Bronchus fibroblast of lung (primary cell): ENCODE results near the gene KRT40. TPM values are rescaled to one million over a fixed set of nuclear protein-coding genes. Genes with fewer than 3 reads are reported as not detected.

Source experiments
- total RNA-seq: library from RNA; depleted of rRNA; stranded (reverse); fragments of >200 nt; gene quantifications from 2 replicates; pipeline ENCODE4 v1.2.3, GENCODE V29; 2015

KRT40 gene
- total RNA-seq, result not detected in 2 replicates

GRCh38 chr17:40984226-40984625, at the start of gene KRT40:
Gene KRT40, minus strand, starts transcription at chr17:40984326. Its CDS starts 53 bp downstream, at chr17:40984273.

GRCh38 chr17:41029633-41030245, 45.6 kb upstream of the KRT40 start, which contains the start of gene KRTAP1-4:
Gene KRTAP1-4, minus strand, starts transcription at chr17:41030195. Its CDS starts 117 bp downstream, at chr17:41030078.

GRCh38 chr17:41026715-41027471, 42.8 kb upstream of the KRT40 start, which contains the start of gene KRTAP1-5:
Gene KRTAP1-5, minus strand, starts transcription at chr17:41027208. Its CDS starts 53 bp downstream, at chr17:41027155.

GRCh38 chr17:41008811-41009210, 24.7 kb upstream of the KRT40 start, which contains the start of gene KRTAP3-1:
Gene KRTAP3-1, minus strand, starts transcription at chr17:41009128. Its CDS starts 54 bp downstream, at chr17:41009074.

GRCh38 chr17:40999563-40999962, 15.4 kb upstream of the KRT40 start, which contains the start of gene KRTAP3-2:
Gene KRTAP3-2, minus strand, starts transcription at chr17:40999906. Its CDS starts 53 bp downstream, at chr17:40999853.

GRCh38 chr17:40993839-40994238, 9.7 kb upstream of the KRT40 start, which contains the start of gene KRTAP3-3:
Gene KRTAP3-3, minus strand, starts transcription at chr17:40994164. Its CDS starts 67 bp downstream, at chr17:40994097.

GRCh38 chr17:40966848-40967247, 17.3 kb downstream of the KRT40 start, which contains the start of gene KRT39:
Gene KRT39, minus strand, starts transcription at chr17:40966948. Its CDS starts 92 bp downstream, at chr17:40966856.

GRCh38 chr17:40937384-40937819, 46.7 kb downstream of the KRT40 start, which contains the start of gene KRT23:
Gene KRT23, minus strand, starts transcription at chr17:40937646. Its CDS starts 1,043 bp downstream, at chr17:40936603.

Other genes with a start within 250 kb of the KRT40 start
- not detected in 2 replicates for gene KRT25, start 229.0 kb downstream of the KRT40 start, total RNA-seq
- not detected in 2 replicates for gene KRT26, start 212.1 kb downstream of the KRT40 start, total RNA-seq
- not detected in 2 replicates for gene KRT27, start 201.8 kb downstream of the KRT40 start, total RNA-seq
- not detected in 2 replicates for gene KRT28, start 184.4 kb downstream of the KRT40 start, total RNA-seq
- 18.7 and 22.6 TPM in 2 replicates for gene KRT10, start 161.7 kb downstream of the KRT40 start, total RNA-seq
- gene KRT12, start 117.1 kb downstream of the KRT40 start, total RNA-seq, result not detected in 2 replicates
- gene KRT20, start 99.1 kb downstream of the KRT40 start, total RNA-seq, result not detected in 2 replicates
- under 0.01 TPM in 1 of 2 replicates, not detected in the other for gene KRT23, start 46.7 kb downstream of the KRT40 start, total RNA-seq
- not detected in 2 replicates for gene KRT39, start 17.4 kb downstream of the KRT40 start, total RNA-seq
- gene KRTAP3-3, start 9.8 kb upstream of the KRT40 start, total RNA-seq, result not detected in 2 replicates
- not detected in 2 replicates for gene KRTAP3-2, start 15.6 kb upstream of the KRT40 start, total RNA-seq
- gene KRTAP3-1, start 24.8 kb upstream of the KRT40 start, total RNA-seq, result not detected in 2 replicates
- 0.50 and 0.59 TPM in 2 replicates for gene KRTAP1-5, start 42.9 kb upstream of the KRT40 start, total RNA-seq
- not detected in 2 replicates for gene KRTAP1-4, start 45.9 kb upstream of the KRT40 start, total RNA-seq
- not detected in 2 replicates for gene KRTAP1-3, start 50.5 kb upstream of the KRT40 start, total RNA-seq
- not detected in 2 replicates for gene KRTAP1-1, start 57.1 kb upstream of the KRT40 start, total RNA-seq
- gene KRTAP2-1, start 63.0 kb upstream of the KRT40 start, total RNA-seq, result not detected in 2 replicates
- not detected in 2 replicates for gene KRTAP2-2, start 70.9 kb upstream of the KRT40 start, total RNA-seq
- not detected in 2 replicates for gene KRTAP2-3, start 75.8 kb upstream of the KRT40 start, total RNA-seq
- gene KRTAP2-4, start 81.6 kb upstream of the KRT40 start, total RNA-seq, result not detected in 2 replicates
- gene KRTAP4-7, start 99.8 kb upstream of the KRT40 start, total RNA-seq, result not detected in 2 replicates
- gene KRTAP4-8, start 113.8 kb upstream of the KRT40 start, total RNA-seq, result not detected in 2 replicates
- gene KRTAP4-16, start 117.9 kb upstream of the KRT40 start, total RNA-seq, result not detected in 2 replicates
- not detected in 2 replicates for gene KRTAP4-9, start 121.1 kb upstream of the KRT40 start, total RNA-seq
- gene KRTAP4-11, start 134.0 kb upstream of the KRT40 start, total RNA-seq, result not detected in 2 replicates
- not detected in 2 replicates for gene KRTAP4-12, start 139.9 kb upstream of the KRT40 start, total RNA-seq
- gene KRTAP4-6, start 156.2 kb upstream of the KRT40 start, total RNA-seq, result not detected in 2 replicates
- gene KRTAP4-5, start 165.5 kb upstream of the KRT40 start, total RNA-seq, result not detected in 2 replicates
- not detected in 2 replicates for gene KRTAP4-4, start 176.4 kb upstream of the KRT40 start, total RNA-seq
- not detected in 2 replicates for gene KRTAP4-3, start 183.9 kb upstream of the KRT40 start, total RNA-seq
- not detected in 2 replicates for gene KRTAP4-2, start 193.9 kb upstream of the KRT40 start, total RNA-seq
- gene KRTAP4-1, start 200.6 kb upstream of the KRT40 start, total RNA-seq, result not detected in 2 replicates
- not detected in 2 replicates for gene KRTAP9-1, start 205.6 kb upstream of the KRT40 start, total RNA-seq
- not detected in 2 replicates for gene KRTAP9-2, start 242.3 kb upstream of the KRT40 start, total RNA-seq
- gene KRTAP9-3, start 248.1 kb upstream of the KRT40 start, total RNA-seq, result not detected in 2 replicates